DND-41 (cell line): ENCODE data around the gene NECAB3.

Experiments
- ATAC-seq: fragments of 200-7000 bp; cut with Tn5 transposase; 3 replicates; pipeline ENCODE4 v1.9.1; 2021; ENCODE audit warnings: low read depth; ENCODE audit not compliant: insufficient read depth
- DNase-seq: peaks from one replicate; pipeline ENCODE4 v3.0.0-alpha.2; 2020
- H2AFZ ChIP-seq: 2 replicates; pipeline ENCODE4 v1.6.0; 2012; ENCODE audit warnings: low read depth, low read length
- H3K27ac ChIP-seq: 2 replicates; pipeline ENCODE4 v1.5.1; 2012; ENCODE audit warnings: low read length, inconsistent platforms
- H3K27me3 ChIP-seq: fragments of 200-600 bp; sonication (generic); 2 replicates; pipeline ENCODE4 v1.6.0; 2012; ENCODE audit warnings: low read length, mild to moderate bottlenecking, inconsistent platforms; ENCODE audit not compliant: insufficient read depth, poor library complexity
- H3K36me3 ChIP-seq: 2 replicates; pipeline ENCODE4 v1.5.1; 2012; ENCODE audit warnings: low read length, inconsistent platforms; ENCODE audit not compliant: insufficient read depth
- H3K4me1 ChIP-seq: 2 replicates; pipeline ENCODE4 v1.5.1; 2012; ENCODE audit warnings: mild to moderate bottlenecking, low read length; ENCODE audit not compliant: insufficient read depth
- H3K4me2 ChIP-seq: 2 replicates; pipeline ENCODE4 v1.6.0; 2012; ENCODE audit warnings: mild to moderate bottlenecking, moderate library complexity, low read length, inconsistent platforms; ENCODE audit not compliant: insufficient read depth
- H3K4me3 ChIP-seq, 2 experiments: fragments of 200-600 bp in 1 of 2; shearing (Covaris generic) in 1 of 2; 2 replicates each; pipeline ENCODE4 v1.5.1; 2012 to 2016; ENCODE audit warnings: inconsistent platforms in 2 of 2, low read length in 2 of 2, mild to moderate bottlenecking in 2 of 2, low read depth in 1 of 2, moderate library complexity in 1 of 2
- H3K79me2 ChIP-seq: 2 replicates; pipeline ENCODE4 v1.6.0; 2012; ENCODE audit warnings: low read length, inconsistent platforms; ENCODE audit not compliant: insufficient read depth
- H3K9ac ChIP-seq: 2 replicates; pipeline ENCODE4 v1.6.0; 2012; ENCODE audit warnings: low read depth, mild to moderate bottlenecking, inconsistent platforms, low read length, moderate library complexity
- H3K9me3 ChIP-seq: 2 replicates; pipeline ENCODE4 v1.5.1; 2012; ENCODE audit warnings: low read length, moderate library complexity, mild to moderate bottlenecking, inconsistent platforms; ENCODE audit not compliant: insufficient read depth, severe bottlenecking
- H4K20me1 ChIP-seq: 2 replicates; pipeline ENCODE4 v1.6.0; 2012; ENCODE audit warnings: low read length; ENCODE audit not compliant: insufficient read depth
- CTCF ChIP-seq: IDR thresholded peaks from 2 replicates; pipeline ENCODE4 v1.5.1; 2012; ENCODE audit warnings: borderline replicate concordance, low read length, moderate library complexity, mild to moderate bottlenecking; ENCODE audit not compliant: poor library complexity, severe bottlenecking; ENCODE audit errors: extremely low read depth
- EZH2 ChIP-seq: IDR thresholded peaks from 3 replicates; pipeline ENCODE4 v1.6.1; 2012; ENCODE audit warnings: borderline replicate concordance, low read depth, mild to moderate bottlenecking, moderate library complexity, low read length, inconsistent platforms; ENCODE audit not compliant: severe bottlenecking

Gene NECAB3

GRCh38 chr20:33630507-33630906, 43.7 kb downstream of the NECAB3 start:
- no peak for ATAC-seq
- no peaks in the 10 kb centered on the region for H3K4me1 ChIP-seq
- no peak for DNase-seq
- H3K9me3 ChIP-seq = no peaks in the 10 kb centered on the region
- H3K27me3 ChIP-seq = no peaks in the 10 kb centered on the region
- no peak overlapping the region for H2AFZ ChIP-seq
- H3K79me2 ChIP-seq = no peaks in the 10 kb centered on the region
- no peak for TF ChIP-seq EZH2
- no peak for TF ChIP-seq CTCF
- H3K9ac ChIP-seq = no peak overlapping the region
- no peak overlapping the region for H3K4me2 ChIP-seq
- H3K27ac ChIP-seq = no peak overlapping the region
- no peaks in the 10 kb centered on the region for H4K20me1 ChIP-seq
- H3K36me3 ChIP-seq = peaks cover 69% of the 10 kb centered on the region
- no peak overlapping the region for H3K4me3 ChIP-seq

- TF ChIP-seq CTCF (no peak), EZH2 (no peak)
- Histone ChIP-seq H3K9ac (no peak overlapping the region), H4K20me1 (no peaks in the 10 kb centered on the region), H2AFZ (no peak overlapping the region), H3K9me3 (no peaks in the 10 kb centered on the region), H3K27me3 (no peaks in the 10 kb centered on the region), H3K4me3 (no peak overlapping the region), H3K4me2 (no peak overlapping the region), H3K36me3 (peaks cover 70% of the 10 kb centered on the region), H3K27ac (no peak overlapping the region), H3K4me1 (no peaks in the 10 kb centered on the region), H3K79me2 (no peaks in the 10 kb centered on the region)
- no peak for ATAC-seq
- DNase-seq = no peak
These were observed 44.2 kb downstream of the NECAB3 start for GRCh38 chr20:33629979-33630378.

GRCh38 chr20:33629533-33629932, 44.7 kb downstream of the NECAB3 start:
- no peak for DNase-seq
- no peak for ATAC-seq
- Histone ChIP-seq H3K4me2 (no peak overlapping the region), H3K27me3 (no peaks in the 10 kb centered on the region), H3K9ac (no peak overlapping the region), H3K79me2 (no peaks in the 10 kb centered on the region), H3K4me3 (no peak overlapping the region), H2AFZ (no peak overlapping the region), H4K20me1 (no peaks in the 10 kb centered on the region), H3K4me1 (no peaks in the 10 kb centered on the region), H3K36me3 (peaks cover 74% of the 10 kb centered on the region), H3K9me3 (no peaks in the 10 kb centered on the region), H3K27ac (no peak overlapping the region)
- TF ChIP-seq CTCF (no peak), EZH2 (no peak)

- H3K27ac ChIP-seq = no peak overlapping the region
- no peaks in the 10 kb centered on the region for H3K79me2 ChIP-seq
- TF ChIP-seq EZH2 (no peak), CTCF (no peak)
- no peak overlapping the region for H3K4me3 ChIP-seq
- no peak overlapping the region for H2AFZ ChIP-seq
- no peaks in the 10 kb centered on the region for H3K9me3 ChIP-seq
- no peaks in the 10 kb centered on the region for H4K20me1 ChIP-seq
- no peak overlapping the region for H3K4me2 ChIP-seq
- no peaks in the 10 kb centered on the region for H3K4me1 ChIP-seq
- no peaks in the 10 kb centered on the region for H3K27me3 ChIP-seq
- peaks cover 77% of the 10 kb centered on the region for H3K36me3 ChIP-seq
- no peak overlapping the region for H3K9ac ChIP-seq
- ATAC-seq = no peak
- no peak for DNase-seq
These were observed 46.5 kb downstream of the NECAB3 start for GRCh38 chr20:33627577-33628216.
